Bronchial epithelial cell (primary cell): ENCODE results near the gene CPNE2. TPM values are rescaled to one million over a fixed set of nuclear protein-coding genes. Genes with fewer than 3 reads are reported as not detected.

ENCODE experiments used
- DNase-seq: peaks from one replicate; pipeline ENCODE4 v3.0.0-alpha.2; 2010; ENCODE audit warnings: low read depth
- FAIRE-seq: peaks from 2 replicates; lab custom pipeline; 2011; peaks lifted over from hg19 to GRCh38; lab: Jason Lieb, UNC
- H3K27me3 ChIP-seq: 2 replicates; pipeline ENCODE4 v1.5.1; 2011; ENCODE audit warnings: low read length; ENCODE audit not compliant: control insufficient read depth, insufficient read depth
- H3K36me3 ChIP-seq: 2 replicates; pipeline ENCODE4 v1.5.1; 2011; ENCODE audit warnings: low read length; ENCODE audit not compliant: control insufficient read depth, insufficient read depth
- H3K4me3 ChIP-seq: 2 replicates; pipeline ENCODE4 v1.5.1; 2011; ENCODE audit warnings: mild to moderate bottlenecking, low read depth, low read length, control low read depth
- CTCF ChIP-seq: IDR thresholded peaks from 2 replicates; pipeline ENCODE4 v1.5.1; 2011; ENCODE audit warnings: mild to moderate bottlenecking, moderate library complexity, low read length, control low read depth, inconsistent platforms; ENCODE audit not compliant: insufficient read depth, severe bottlenecking
- total RNA-seq: library from RNA; depleted of rRNA; stranded (reverse); fragments of >200 nt; gene quantifications from 2 replicates; pipeline ENCODE4 v1.2.1, GENCODE V29; 2014

Gene CPNE2
- total RNA-seq = 5.0 and 5.6 TPM in 2 replicates

DNA sequence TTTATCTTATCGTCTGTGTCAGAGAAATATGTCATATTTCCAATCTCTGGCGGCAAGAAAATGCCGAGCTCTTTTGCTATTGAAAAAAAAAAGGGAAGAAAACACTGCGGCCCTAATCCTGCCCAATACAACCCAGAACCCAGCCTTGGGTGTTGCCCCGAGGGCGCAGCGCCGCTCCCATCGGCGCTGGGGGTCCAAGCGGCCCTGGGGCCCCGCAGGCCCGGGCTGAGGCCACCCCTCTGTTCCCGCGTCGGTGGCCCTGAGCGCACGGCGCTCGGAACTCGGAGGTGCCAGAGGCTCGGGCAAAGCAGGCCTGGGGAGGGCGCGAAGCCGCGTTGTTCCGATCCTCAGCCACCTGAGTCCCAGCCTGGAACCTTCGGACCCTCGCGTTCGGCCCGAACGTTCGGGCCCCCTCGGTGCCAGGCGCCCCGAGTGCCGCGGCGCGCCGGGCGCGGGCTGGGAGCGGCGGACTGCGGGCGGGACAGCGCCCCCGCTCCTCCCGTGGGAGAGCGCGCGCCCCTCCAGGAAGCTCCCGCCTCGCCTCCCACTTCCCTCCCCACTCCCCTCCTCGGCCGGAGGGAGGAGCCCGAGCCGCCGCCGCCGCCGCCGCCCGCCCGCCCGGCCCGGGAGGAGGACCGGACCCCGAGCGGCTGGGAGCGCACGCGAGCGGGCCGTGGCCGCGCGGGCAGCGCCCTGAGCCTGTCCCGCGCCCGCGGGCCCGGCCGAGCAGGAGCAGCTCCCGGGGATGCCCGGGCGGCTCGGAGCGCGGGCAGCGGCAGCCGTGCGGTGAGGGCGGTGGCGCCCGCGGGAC is at the start of gene CPNE2:
Gene CPNE2 (plus strand): TSS at position 609 of the 811 bp plus-strand sequence. CDS start 18,160 bp downstream, outside the sequence.
- TF ChIP-seq CTCF = peak; percentile 6

DNA sequence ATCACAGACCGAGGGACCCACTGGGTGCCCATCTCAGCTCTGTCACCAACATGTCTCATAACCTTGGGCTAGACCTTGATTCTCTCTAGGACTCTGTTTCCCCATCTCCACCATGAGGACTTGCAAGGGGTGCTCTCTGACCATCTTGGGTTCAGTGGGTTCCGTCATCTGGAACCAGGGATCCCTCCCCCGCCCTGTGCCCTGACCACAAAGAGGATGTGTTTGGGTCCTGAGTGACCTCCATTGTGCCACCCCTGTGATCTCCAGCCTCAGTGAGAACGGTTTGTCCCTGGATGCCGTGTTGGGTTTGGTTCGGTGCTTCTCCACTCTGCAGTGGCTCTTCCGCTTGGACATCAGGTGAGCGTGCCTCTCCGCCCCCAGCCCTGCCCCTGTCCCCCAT is 49.1 kb upstream of the CPNE2 start:
- FAIRE-seq (no peak), DNase-seq (no peak)
- Histone ChIP-seq H3K27me3 (no peaks in the 10 kb centered on the region), H3K4me3 (no peak overlapping the region), H3K36me3 (no peaks in the 10 kb centered on the region)
- TF ChIP-seq CTCF = no peak

More for the DNA sequence above, at the start of gene CPNE2:
- Histone ChIP-seq H3K4me3 (peak within 1 kb of the TSS; percentile 59), H3K27me3 (no peaks in the 10 kb centered on the region), H3K36me3 (no peaks in the 10 kb centered on the region)
- FAIRE-seq = no peak
- no peak for DNase-seq

DNA sequence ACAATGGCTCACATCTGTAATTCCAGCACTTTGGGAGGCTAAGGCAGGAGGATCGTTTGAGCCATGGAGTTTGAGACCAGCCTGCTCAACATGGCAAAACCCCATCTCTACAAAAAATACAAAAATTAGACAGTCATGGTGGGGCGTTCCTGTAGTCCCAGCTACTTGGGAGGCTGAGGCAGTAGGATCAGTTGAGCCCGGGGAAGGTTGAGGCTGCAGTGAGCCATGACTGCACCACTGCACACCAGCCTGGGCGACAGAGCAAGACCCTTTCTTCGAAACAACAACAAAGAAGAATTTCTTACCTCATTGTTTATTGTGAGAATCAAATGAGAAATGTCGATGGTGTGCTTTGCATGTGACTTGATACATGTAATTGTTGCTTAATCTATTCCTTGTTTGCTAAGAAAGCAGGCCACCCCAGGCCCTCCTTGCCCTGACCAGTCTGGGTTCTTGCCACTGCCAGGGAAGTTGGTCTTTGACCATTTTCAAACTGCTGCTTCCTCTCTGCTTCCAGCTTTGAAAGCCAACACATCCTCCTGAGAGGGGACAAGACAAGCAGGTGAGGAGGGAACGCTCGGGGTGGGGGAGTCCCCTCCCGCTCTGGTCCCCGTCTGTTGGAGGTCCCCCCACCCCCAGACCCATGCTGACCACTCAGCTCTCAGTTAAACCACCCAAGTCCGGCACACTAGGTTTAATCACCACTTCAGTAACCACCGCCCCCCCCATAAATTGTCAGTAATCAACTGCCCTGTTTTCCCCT is 47.3 kb upstream of the CPNE2 start:
- no peaks in the 10 kb centered on the region for H3K36me3 ChIP-seq
- no peak for FAIRE-seq
- no peak for TF ChIP-seq CTCF
- no peak for DNase-seq
- H3K27me3 ChIP-seq = no peaks in the 10 kb centered on the region
- H3K4me3 ChIP-seq = no peak overlapping the region

GRCh38 chr16:57045694-57046381 is 46.5 kb upstream of the CPNE2 start:
- Histone ChIP-seq H3K4me3 (no peak overlapping the region), H3K36me3 (no peaks in the 10 kb centered on the region), H3K27me3 (no peaks in the 10 kb centered on the region)
- FAIRE-seq (no peak), DNase-seq (peak; percentile 35)
- peak; percentile 78 for TF ChIP-seq CTCF

GRCh38 chr16:57048095-57048494 is 44.3 kb upstream of the CPNE2 start:
- no peak for FAIRE-seq
- no peak overlapping the region for H3K4me3 ChIP-seq
- H3K27me3 ChIP-seq = no peaks in the 10 kb centered on the region
- DNase-seq = no peak
- H3K36me3 ChIP-seq = no peaks in the 10 kb centered on the region
- TF ChIP-seq CTCF = no peak
